Measurements from ENCODE around the gene NR1D2.

NR1D2 gene

GRCh38 chr3:23976555-23976954 lies 31.5 kb downstream of the NR1D2 start:
- TF ChIP-seq CTCF (IDR thresholded peaks at IDR 0.05; ENCODE audit: insufficient read depth, low read depth, low read length, missing control alignments), result no peak
- no peak overlapping the region for H3K4me3 ChIP-seq (ENCODE audit: low read depth, low read length)

GRCh38 chr3:23979569-23979968 lies 34.5 kb downstream of the NR1D2 start:
- no peak for DNase-seq (ENCODE audit: low read depth)
- TF ChIP-seq CTCF (IDR thresholded peaks at IDR 0.05; ENCODE audit: insufficient read depth, low read depth, low read length, missing control alignments), result no peak
- no peak overlapping the region for H3K4me3 ChIP-seq (ENCODE audit: low read depth, low read length)

More at GRCh38 chr3:23976555-23976954, 31.5 kb downstream of the NR1D2 start:
- no peak for DNase-seq (ENCODE audit: low read depth)

- no peak for DNase-seq (ENCODE audit: low read depth)
- H3K4me3 ChIP-seq (ENCODE audit: low read depth, low read length), result no peak overlapping the region
- TF ChIP-seq CTCF (IDR thresholded peaks at IDR 0.05; ENCODE audit: insufficient read depth, low read depth, low read length, missing control alignments), result no peak
Observed at GRCh38 chr3:23981136-23981535, 36.0 kb downstream of the NR1D2 start.

GRCh38 chr3:23981955-23982354 lies 36.9 kb downstream of the NR1D2 start:
- DNase-seq (ENCODE audit: low read depth), result no peak
- no peak for TF ChIP-seq CTCF (IDR thresholded peaks at IDR 0.05; ENCODE audit: insufficient read depth, low read depth, low read length, missing control alignments)
- H3K4me3 ChIP-seq (ENCODE audit: low read depth, low read length), result no peak overlapping the region

- TF ChIP-seq CTCF (IDR thresholded peaks at IDR 0.05; ENCODE audit: insufficient read depth, low read depth, low read length, missing control alignments), result no peak
- H3K4me3 ChIP-seq (ENCODE audit: low read depth, low read length), result no peak overlapping the region
- no peak for DNase-seq (ENCODE audit: low read depth)
Observed at GRCh38 chr3:23984934-23985333, 39.8 kb downstream of the NR1D2 start.

- TF ChIP-seq CTCF (IDR thresholded peaks at IDR 0.05; ENCODE audit: insufficient read depth, low read depth, low read length, missing control alignments), result no peak
- DNase-seq (ENCODE audit: low read depth), result peak; percentile 40
- no peak overlapping the region for H3K4me3 ChIP-seq (ENCODE audit: low read depth, low read length)
Observed at GRCh38 chr3:23985747-23986544, 40.9 kb downstream of the NR1D2 start.

- TF ChIP-seq CTCF (IDR thresholded peaks at IDR 0.05; ENCODE audit: insufficient read depth, low read depth, low read length, missing control alignments), result no peak
- DNase-seq (ENCODE audit: low read depth), result no peak
- H3K4me3 ChIP-seq (ENCODE audit: low read depth, low read length), result no peak overlapping the region
Observed at GRCh38 chr3:23987356-23987755, 42.3 kb downstream of the NR1D2 start.

Measured in GM12865 (cell line).